Hepatocyte (in vitro differentiated cells): ENCODE results near the gene MAST2. TPM values are rescaled to one million over a fixed set of nuclear protein-coding genes. Genes with fewer than 3 reads are reported as not detected.

Experiments
- DNase-seq: peaks from one replicate; pipeline ENCODE4 v3.0.0-alpha.2; 2016; ENCODE audit warnings: low spot score
- H2AFZ ChIP-seq: fragments of 200-600 bp; sonication (generic); 2 replicates; pipeline ENCODE4 v1.6.0; 2016; ENCODE audit warnings: antibody characterized with exemption, mild to moderate bottlenecking
- H3K27ac ChIP-seq: fragments of 200-600 bp; sonication (generic); 2 replicates; pipeline ENCODE4 v1.5.1; 2016; ENCODE audit warnings: mild to moderate bottlenecking
- H3K27me3 ChIP-seq: fragments of 200-600 bp; sonication (generic); 2 replicates; pipeline ENCODE4 v1.6.1; 2016
- H3K36me3 ChIP-seq: fragments of 200-600 bp; sonication (generic); replicated peaks from 2 replicates; pipeline ENCODE4 v1.5.1; 2016; ENCODE audit warnings: low read depth; ENCODE audit not compliant: insufficient read depth
- H3K4me1 ChIP-seq: fragments of 200-600 bp; sonication (generic); 2 replicates; pipeline ENCODE4 v1.5.1; 2016; ENCODE audit warnings: mild to moderate bottlenecking, moderate library complexity; ENCODE audit not compliant: insufficient read depth
- H3K4me2 ChIP-seq: fragments of 200-600 bp; sonication (generic); 2 replicates; pipeline ENCODE4 v1.6.0; 2016
- H3K4me3 ChIP-seq: fragments of 200-600 bp; sonication (generic); 2 replicates; pipeline ENCODE4 v1.5.1; 2016; ENCODE audit warnings: mild to moderate bottlenecking
- H3K79me2 ChIP-seq: fragments of 200-600 bp; sonication (generic); 2 replicates; pipeline ENCODE4 v1.6.0; 2017; ENCODE audit warnings: mild to moderate bottlenecking
- H3K9me2 ChIP-seq: fragments of 200-600 bp; sonication (generic); replicated peaks from 2 replicates; pipeline ENCODE4 v1.6.0; 2017; ENCODE audit warnings: mild to moderate bottlenecking; ENCODE audit not compliant: insufficient read depth
- H3K9me3 ChIP-seq: fragments of 200-600 bp; sonication (generic); 2 replicates; pipeline ENCODE4 v1.5.1; 2016; ENCODE audit warnings: low read depth, mild to moderate bottlenecking
- H4K20me1 ChIP-seq: fragments of 200-600 bp; sonication (generic); 2 replicates; pipeline ENCODE4 v1.6.0; 2016; ENCODE audit warnings: mild to moderate bottlenecking; ENCODE audit not compliant: insufficient read depth, poor library complexity, severe bottlenecking
- EZH2 ChIP-seq: fragments of 200-600 bp; sonication (generic); IDR thresholded peaks from 2 replicates; pipeline ENCODE4 v1.6.1; 2016; ENCODE audit warnings: antibody characterized with exemption, mild to moderate bottlenecking, borderline replicate concordance
- EZH2phosphoT487 ChIP-seq: fragments of 200-600 bp; sonication (generic); IDR thresholded peaks from one replicate; pipeline ENCODE4 v1.6.1; 2018; ENCODE audit warnings: antibody characterized with exemption, mild to moderate bottlenecking, low read depth, moderate library complexity; ENCODE audit not compliant: unreplicated experiment, severe bottlenecking
- WGBS: methylation state at CpG from one replicate; pipeline ENCODE4 v1.1.6; 2016; ENCODE audit warnings: low lambda C conversion rate; ENCODE audit errors: missing lambda C conversion rate; 5-methylcytosine and 5-hydroxymethylcytosine counted together
- polyA plus RNA-seq: library from polyadenylated mRNA; unstranded; fragments of >200 nt; fragmentation: Nextera tagmentation; extraction: Ambion mirVana; gene quantifications from 2 replicates; pipeline ENCODE4 v1.2.1, GENCODE V29; 2016
- total RNA-seq: library from RNA; depleted of rRNA; stranded (reverse); fragments of >200 nt; gene quantifications from 2 replicates; pipeline ENCODE4 v1.2.3, GENCODE V29; 2014
- TF ChIP-seq, protein P1 (sequence below): fragments of 200-600 bp; sonication (generic); IDR thresholded peaks from 2 replicates; pipeline ENCODE4 v1.5.1; 2016; ENCODE audit warnings: antibody characterized with exemption, mild to moderate bottlenecking; ENCODE audit not compliant: poor library complexity

MAST2 gene
- total and polyA plus RNA-seq, 2 experiments from 2014 or later, result 25.8 to 33.5 TPM

DNA sequence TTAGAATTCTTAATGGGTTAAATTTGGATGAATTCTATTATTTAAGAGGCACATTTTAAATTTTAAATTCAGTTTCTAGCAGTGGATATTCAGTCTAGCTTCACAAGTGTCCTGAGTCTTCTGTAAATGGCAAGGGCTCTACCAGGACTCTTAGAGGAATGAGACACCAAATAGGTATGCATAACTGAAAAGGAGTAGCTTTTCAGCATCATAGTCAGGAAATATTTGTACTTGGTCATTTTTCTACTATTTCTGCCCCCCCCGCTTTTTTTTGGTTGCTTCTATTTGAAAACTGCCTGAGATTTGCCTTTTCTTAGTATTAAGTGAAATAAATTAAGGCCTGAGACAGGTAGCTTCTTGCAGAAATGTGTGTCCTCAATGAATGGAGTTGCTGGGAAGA, 80.2 kb downstream of the MAST2 start:
- no peak overlapping the region for H3K4me3 ChIP-seq
- H3K36me3 ChIP-seq, result no peaks in the 10 kb centered on the region
- no peak for DNase-seq
- no peaks in the 10 kb centered on the region for H3K27me3 ChIP-seq
- no peaks in the 10 kb centered on the region for H3K9me3 ChIP-seq
- H3K4me1 ChIP-seq, result no peaks in the 10 kb centered on the region
- TF ChIP-seq EZH2phosphoT487 (no peak), EZH2 (no peak)
- TF ChIP-seq, protein P1, sequence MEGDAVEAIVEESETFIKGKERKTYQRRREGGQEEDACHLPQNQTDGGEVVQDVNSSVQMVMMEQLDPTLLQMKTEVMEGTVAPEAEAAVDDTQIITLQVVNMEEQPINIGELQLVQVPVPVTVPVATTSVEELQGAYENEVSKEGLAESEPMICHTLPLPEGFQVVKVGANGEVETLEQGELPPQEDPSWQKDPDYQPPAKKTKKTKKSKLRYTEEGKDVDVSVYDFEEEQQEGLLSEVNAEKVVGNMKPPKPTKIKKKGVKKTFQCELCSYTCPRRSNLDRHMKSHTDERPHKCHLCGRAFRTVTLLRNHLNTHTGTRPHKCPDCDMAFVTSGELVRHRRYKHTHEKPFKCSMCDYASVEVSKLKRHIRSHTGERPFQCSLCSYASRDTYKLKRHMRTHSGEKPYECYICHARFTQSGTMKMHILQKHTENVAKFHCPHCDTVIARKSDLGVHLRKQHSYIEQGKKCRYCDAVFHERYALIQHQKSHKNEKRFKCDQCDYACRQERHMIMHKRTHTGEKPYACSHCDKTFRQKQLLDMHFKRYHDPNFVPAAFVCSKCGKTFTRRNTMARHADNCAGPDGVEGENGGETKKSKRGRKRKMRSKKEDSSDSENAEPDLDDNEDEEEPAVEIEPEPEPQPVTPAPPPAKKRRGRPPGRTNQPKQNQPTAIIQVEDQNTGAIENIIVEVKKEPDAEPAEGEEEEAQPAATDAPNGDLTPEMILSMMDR, result no peak
- no peaks in the 10 kb centered on the region for H3K9me2 ChIP-seq
- no peak overlapping the region for H3K4me2 ChIP-seq
- no peaks in the 10 kb centered on the region for H4K20me1 ChIP-seq
- H3K27ac ChIP-seq, result no peak overlapping the region
- WGBS, result 100% methylated on average over 1 of the region's 1 CpG
- peaks cover 4% of the 10 kb centered on the region for H3K79me2 ChIP-seq
- H2AFZ ChIP-seq, result no peak overlapping the region

DNA sequence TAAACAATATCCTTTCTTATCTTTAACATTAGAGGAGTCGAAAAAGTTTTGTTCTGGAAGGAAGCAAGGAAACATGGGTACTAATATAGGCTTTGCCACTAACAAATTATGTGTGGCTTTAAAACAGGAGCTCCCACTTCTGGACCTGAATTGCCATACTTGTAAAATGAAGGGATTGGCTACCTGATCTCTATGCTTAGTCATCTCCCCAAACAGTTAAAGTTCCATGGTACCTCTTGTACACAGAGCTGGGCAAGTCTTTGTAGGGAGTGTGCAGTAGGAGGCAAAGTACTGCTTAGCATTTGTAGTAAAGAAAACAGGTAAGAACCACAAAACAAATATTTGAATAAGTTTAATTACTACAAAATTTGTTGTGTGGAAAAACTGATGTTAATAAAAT, 81.3 kb downstream of the MAST2 start:
- H3K79me2 ChIP-seq, result peaks cover 8% of the 10 kb centered on the region
- no peaks in the 10 kb centered on the region for H3K36me3 ChIP-seq
- WGBS, result 64% methylated on average over 1 of the region's 1 CpG
- H4K20me1 ChIP-seq, result no peaks in the 10 kb centered on the region
- TF ChIP-seq EZH2phosphoT487 (no peak), EZH2 (no peak)
- TF ChIP-seq, protein P1, result no peak
- H2AFZ ChIP-seq, result no peak overlapping the region
- no peaks in the 10 kb centered on the region for H3K9me3 ChIP-seq
- H3K4me2 ChIP-seq, result no peak overlapping the region
- no peaks in the 10 kb centered on the region for H3K27me3 ChIP-seq
- no peaks in the 10 kb centered on the region for H3K4me1 ChIP-seq
- peak; percentile 21 for DNase-seq
- no peak overlapping the region for H3K4me3 ChIP-seq
- no peak overlapping the region for H3K27ac ChIP-seq
- no peaks in the 10 kb centered on the region for H3K9me2 ChIP-seq

DNA sequence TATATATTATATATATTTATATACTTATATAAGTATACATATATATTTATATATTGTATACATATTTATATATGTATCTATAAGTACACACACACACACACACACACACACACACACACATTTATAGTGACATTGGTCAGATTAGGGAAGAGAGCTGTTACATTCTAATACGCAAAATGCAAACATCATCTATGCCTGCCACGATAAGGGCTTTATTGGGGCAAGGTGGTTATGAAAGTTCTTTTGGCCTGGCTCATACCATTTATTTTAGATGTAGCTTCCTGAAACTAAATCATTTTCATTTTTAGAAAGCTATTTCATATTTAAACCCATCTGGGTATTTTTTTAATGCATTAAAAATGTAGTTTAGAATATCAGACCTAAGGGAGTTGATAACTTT, 82.8 kb downstream of the MAST2 start:
- Histone ChIP-seq H3K36me3 (no peaks in the 10 kb centered on the region), H4K20me1 (no peaks in the 10 kb centered on the region), H3K27me3 (no peaks in the 10 kb centered on the region), H3K9me2 (no peaks in the 10 kb centered on the region), H3K27ac (no peak overlapping the region), H3K4me1 (no peaks in the 10 kb centered on the region), H3K4me2 (no peak overlapping the region), H3K9me3 (no peaks in the 10 kb centered on the region), H2AFZ (no peak overlapping the region), H3K4me3 (no peak overlapping the region), H3K79me2 (peaks cover 19% of the 10 kb centered on the region)
- WGBS, result 93% methylated on average over 2 of the region's 2 CpGs
- no peak for DNase-seq
- TF ChIP-seq, protein P1, result no peak
- no peak for TF ChIP-seq EZH2phosphoT487
- no peak for TF ChIP-seq EZH2
